Measurements from ENCODE around the gene ZDHHC20.

The ZDHHC20 gene

DNA sequence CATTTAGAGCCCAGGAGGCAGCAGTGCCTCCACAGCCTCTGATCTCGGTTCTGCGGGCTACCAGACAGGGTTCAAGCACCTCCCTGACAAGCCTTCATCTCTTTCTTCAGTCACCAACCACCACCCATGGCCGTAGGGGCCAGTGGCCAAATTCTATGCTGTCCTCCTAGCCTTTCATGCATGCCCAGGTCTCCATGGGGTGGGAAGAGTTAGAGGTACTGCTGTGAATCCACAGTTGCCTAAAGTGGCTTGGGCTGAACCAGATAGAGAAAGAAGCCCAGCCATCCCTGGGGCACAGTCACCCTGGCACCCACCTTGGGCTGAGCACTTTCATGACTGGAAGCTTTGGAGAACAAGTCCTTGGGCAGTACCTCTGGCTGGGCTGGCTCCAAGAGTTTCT, 97.4 kb downstream of the ZDHHC20 start:
- DNase-seq (ENCODE audit: low read depth): no peak

DNA sequence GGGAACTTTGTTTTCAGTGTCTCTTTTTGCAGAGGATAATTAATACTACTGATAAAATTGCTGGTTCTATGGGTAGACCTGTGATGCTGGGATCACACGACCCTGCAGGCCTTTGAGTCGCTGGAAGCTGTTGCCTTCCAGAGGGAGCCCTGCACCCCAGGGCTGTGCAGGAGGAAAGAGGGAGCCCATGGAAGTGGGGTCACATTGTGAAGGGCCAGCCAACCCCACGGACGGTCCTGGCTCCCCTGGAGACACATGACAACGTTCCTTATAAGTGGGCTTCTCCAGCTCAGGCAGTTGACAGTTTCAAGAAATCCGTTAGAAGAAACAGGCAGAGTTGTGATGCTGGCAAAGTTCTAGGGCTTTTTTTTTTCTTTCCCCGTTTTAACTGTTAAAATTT, 98.0 kb downstream of the ZDHHC20 start:
- no peak for DNase-seq (ENCODE audit: low read depth)

DNA sequence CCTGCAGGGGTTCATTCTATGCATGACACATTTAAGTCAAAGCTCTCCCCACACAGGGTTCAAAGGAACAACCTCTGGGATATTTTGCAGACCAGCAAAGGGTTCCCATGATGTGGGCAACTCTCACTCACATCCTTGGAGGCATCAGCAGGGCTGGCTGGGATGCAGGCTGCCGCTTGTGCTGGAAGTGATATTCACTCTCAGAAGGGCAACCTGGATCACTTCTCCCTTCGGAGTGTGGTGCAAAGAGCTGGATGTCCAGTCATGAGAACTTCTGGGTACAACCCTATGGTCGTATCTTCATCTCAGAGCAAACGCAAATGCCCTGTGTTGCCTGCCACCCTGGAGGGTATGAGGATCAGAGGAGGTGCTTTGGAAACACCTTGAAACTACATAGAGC, 98.6 kb downstream of the ZDHHC20 start:
- no peak for DNase-seq (ENCODE audit: low read depth)

DNA sequence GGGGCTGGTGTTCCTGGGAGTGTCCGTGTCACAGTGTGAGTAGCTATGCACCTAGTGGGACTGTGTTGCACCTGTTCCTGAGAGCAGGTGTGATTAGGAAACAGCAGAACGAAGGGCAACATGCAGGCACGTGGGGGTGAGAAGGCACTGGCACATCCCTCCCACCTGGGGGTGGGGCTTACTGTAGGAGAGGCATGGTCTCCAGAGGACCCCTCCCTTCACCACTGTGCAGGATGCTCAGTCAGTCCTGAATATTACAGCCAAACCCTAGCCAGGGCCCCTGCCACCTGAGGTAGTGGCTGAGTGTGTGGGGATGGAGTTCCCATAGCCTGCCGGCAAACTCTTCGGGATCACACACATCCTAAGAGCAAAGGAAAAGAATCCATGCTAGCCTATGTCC, 99.2 kb downstream of the ZDHHC20 start:
- no peak for DNase-seq (ENCODE audit: low read depth)

DNA sequence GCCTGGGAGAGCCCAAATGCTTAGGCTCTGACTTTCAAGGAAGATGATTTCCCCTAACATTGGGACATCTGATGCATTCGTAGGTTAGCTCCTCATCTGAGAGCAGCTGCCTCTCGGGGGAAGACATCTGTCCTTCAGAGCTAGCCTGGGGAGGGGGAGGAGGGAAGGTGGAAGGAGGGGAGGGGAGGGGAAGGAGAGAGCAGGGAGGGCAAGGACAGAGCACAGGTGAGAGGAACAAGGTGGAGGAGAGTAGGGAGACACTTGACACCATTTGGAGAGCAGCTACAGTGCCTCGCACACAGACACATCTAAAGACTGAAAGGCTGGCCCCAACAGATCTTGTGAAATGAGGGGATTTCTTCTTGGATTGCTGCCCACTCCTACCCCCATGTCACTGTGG, 103.8 kb downstream of the ZDHHC20 start:
- no peak for DNase-seq (ENCODE audit: low read depth)

DNA sequence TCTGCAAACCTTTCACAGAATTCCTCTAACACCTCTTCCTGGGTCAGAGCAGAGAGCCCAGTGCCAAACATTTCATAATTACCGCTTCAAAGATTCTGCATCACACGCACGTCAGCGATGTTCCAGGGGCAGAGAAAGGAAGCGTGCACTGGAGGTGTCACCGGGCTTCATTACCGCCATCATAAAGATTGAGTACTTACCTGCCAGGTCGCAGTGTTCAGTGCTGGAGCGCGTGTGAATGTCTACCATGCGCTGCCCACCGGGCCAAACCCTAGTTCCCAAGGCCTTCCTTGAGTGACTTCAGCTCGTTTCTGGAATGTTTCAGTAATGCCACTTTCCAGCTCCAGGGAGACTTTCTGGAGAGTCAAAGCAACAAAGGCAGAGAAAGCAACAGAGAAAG, 104.4 kb downstream of the ZDHHC20 start:
- no peak for DNase-seq (ENCODE audit: low read depth)

DNA sequence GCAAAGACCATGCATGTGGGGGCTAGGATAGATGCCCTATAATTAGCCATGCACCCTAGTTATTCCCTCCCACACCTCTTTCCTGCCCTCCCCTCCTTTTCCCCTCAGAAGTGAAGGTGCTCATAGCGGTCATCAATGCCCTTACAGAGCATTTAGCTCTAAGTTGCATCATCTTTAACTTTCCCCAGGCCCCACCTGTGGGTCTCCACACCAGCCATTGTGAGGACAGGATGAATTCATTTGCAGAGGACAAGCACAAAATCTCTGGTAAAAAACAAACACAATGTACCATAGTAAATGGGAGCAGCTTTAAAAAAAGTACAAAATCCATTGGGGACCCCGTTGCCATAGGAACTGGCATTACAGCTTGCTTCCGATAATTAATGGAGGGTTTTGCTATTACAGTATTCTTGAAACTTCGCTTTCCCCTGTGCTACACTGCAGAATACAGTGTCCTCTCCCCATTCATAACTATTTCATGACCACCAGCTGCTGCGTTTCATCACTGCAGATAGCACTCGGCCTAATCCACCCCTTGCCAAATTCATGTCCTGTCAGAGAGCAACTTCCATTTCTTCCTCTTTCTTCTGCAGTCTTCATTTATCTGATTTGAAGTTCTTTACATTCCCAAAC, 110.5 kb downstream of the ZDHHC20 start:
- no peak for DNase-seq (ENCODE audit: low read depth)

DNA sequence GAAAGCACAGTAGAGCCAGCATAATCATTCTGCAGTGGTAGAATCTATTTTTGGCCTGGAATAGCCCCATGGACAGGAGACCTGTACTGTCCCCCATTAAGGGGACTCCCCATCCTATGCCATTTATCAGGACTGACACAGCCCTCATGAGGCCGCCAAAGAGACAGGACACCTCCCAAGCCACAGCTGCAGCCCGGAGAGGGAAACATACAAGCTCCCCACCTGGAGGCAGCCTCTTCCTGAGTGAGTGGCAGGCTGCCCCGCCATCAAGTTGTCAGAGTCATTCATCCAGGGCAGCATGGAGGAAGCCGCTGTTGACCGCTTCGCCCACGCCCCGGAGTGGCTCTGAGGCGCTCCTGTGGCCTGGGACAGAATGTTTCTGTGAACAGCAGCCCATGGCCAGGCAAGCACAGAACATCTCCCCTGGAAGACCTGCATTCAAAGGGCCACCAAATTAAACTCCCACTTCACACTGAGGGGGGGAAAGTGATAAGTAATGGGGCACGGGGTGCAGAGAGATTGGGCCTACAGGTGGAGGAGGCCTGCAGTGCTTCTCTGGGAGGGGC, 111.3 kb downstream of the ZDHHC20 start:
- no peak for DNase-seq (ENCODE audit: low read depth)

DNA sequence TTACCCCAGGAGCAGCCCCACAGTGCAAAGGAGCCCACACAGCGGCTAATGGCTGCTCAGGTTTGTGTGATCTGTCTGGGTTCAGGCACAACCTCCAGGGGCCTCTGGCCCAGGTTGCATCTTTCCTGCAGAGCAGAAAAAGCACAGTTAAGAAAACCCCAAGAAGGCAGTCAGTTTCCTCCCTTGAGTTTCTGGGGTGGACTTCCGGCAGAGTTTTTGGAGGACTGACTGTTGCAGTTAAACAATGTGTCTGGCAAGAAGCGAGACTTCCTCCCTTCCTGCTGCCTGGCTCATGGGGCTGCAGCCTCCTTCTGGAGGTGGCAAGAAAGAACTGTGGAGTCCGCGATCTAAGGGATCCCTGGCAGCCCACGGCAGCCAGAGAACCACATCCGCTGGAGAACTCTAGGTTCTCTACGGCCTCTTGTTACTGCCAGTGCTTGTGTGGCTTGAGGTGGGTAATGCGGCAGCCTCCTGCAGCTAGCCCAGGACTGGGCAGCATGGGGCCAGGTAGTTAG, 114.4 kb downstream of the ZDHHC20 start:
- DNase-seq (ENCODE audit: low read depth): no peak

DNA sequence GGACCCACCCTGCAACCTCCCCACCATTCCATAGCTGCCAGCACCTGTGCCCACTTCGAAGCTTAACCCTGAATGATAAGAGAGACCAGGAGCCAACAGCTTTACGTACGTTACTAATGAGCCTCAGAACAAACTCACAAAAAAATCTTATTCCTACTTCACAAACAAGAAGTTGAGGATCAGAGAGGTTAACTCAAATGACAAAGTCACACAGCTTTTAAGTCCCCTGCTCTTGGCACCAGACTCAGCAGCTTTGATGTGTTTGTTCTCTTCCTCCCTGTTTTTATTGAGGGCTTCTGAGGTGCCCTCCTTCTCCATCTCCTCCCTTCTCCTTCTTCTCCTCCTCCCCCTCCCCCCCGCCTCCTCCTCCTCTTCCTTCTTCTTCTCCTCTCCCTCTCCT, 115.4 kb downstream of the ZDHHC20 start:
- no peak for DNase-seq (ENCODE audit: low read depth)

DNA sequence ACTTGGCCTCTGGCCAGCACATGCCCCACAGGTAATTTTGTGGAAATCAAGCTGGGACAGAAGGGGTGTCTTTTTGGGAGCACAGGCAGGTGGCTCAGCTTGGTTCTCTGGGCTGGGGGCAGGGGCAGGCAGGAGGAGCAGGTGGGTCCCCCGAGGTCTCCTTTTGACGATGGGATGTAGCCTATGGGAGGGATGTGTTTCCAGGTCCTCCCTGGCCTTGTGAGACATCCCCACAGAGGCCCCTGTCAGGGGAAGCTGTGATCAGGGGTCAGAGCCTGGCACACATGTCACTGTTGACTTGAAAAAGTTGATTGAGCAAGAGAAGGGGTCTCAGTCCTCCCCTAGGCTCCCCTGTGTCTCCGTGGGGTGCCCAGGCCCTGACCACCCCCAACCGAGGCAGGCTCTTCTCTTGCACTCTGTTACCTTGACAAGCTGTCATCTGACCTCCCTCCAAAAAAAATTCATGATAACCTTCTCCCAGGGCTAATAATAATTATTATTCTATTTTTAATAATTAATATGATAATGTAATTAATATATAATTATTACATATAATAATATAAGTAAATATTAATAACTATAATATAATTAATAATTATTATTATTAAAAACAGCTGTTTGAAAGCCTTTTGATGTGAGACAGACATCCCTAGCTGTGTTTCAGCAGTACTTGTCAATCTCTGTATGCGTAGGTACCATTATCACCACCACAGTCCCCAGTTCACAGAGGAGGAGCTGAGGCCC, 116.2 kb downstream of the ZDHHC20 start:
- no peak for DNase-seq (ENCODE audit: low read depth)

DNA sequence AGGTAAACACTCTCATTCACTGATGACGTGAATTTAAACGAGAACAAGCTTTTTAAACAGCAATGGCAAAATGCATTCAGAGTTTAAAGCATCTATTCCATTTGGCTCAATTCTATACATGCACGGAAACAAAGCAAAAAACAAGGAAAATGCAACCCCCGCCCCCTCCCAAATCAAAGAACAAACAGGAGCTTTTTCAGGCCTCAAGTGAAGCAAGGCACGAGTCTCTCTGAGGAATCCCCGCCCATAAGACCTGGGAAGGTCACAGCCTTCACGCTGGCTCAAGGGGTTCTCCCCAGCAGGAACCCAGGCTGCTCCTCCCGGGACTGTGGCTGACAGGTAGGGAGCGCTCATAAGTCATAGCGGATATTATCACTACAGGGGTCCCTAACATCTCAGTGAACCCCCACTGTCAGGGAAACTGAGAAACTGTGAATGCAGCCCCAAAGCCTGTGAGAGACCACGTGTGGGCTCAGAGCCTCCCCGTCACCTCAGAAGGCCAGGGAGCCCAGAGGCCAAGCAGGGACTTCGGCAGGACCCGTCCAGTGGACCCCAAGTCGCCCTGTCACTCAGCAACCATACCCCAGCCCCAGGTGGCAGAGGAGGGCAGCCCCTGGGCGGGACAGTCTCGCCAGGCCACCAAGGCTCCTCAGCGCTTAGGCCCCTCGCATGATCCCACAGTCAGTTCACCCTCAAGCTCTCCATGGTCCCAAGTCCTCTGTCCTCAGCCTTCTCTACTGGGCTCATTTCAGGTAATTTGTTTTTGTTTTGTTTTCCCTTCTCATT, 117.3 kb downstream of the ZDHHC20 start:
- DNase-seq (ENCODE audit: low read depth): no peak

DNA sequence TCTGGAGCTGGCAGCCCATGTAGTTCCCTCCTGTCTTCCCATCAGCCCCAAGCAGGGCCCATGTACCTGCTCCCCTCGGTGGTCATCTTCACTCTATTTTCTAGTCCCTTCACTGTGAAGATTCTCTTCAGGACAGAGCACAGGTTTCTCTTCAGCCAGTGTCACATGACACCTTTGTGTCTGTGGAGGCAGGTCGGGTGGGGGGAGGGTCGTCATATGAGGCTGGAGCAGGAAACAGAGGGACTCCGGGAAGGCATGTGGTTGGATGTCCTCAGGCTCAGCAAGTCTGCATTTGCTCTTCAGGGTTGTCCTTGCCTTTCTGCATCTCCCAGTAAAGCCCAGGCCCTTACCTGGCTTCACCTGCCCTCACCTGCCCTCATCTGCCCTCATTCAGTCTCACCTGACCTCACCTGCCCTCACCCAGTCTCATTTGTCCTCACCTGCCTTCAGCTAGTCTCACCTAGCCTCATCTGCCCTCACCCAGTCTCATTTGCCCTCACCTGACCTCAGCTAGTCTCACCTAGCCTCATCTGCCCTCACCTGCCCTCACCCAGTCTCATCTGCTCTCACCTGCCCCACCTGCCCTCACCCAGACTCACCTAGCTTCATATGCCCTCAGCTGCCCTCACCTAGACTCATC, 120.3 kb downstream of the ZDHHC20 start:
- DNase-seq (ENCODE audit: low read depth): no peak

DNA sequence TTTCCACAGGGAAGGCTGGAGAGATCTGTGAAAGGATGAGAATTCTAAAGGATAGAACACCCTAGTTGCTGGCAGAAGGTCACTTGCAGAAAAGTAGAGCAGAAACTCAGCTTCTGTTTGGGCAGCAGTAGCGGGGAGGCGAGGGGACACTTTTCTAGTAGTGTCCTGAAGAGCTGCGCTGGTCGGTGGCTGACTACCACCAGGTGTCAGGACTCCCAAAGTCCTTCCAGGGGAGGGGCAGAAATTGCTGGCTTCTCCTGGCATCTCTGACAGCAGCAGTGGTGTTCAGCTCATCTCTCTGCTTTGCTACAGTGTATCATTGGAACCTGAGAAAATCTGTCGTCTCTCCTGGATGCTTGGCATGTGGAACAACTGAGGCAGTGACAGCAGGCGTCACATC, 120.9 kb downstream of the ZDHHC20 start:
- no peak for DNase-seq (ENCODE audit: low read depth)

DNA sequence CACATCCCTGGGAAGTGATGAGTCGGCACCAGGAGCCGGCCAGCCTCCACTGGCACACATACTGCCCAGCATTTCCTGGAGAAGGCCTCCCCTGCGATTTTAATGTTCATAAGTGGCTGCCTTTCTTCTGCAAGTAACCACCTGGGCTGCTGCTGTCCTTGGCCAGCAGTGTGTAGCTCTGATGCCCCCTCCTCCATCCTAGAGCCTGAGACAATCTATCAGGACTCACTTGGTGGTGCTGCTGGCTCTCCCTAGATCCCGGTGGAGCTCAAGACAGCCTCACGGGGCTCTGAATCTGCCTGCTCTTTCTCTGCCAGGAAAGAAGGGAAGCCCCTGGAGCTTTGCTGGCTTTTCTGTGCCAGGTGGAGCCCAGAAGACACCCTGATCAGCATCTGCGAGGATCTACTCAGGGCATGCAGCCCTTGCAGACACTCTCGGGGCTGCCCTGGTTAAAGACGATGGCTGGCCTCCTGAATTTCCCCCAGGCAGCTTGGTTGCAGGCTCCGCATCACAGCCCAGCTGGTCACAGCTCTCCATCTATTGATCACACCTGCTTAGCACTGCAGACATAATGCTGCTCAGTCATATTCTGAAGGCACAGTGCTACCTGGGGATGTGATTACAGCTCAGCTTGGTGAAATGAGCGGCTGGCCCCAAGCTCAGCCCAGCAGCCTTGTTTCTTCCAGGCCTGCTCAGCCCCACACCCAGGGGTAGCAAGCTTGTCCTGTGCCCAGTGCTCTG, 122.3 kb downstream of the ZDHHC20 start:
- no peak for DNase-seq (ENCODE audit: low read depth)

DNA sequence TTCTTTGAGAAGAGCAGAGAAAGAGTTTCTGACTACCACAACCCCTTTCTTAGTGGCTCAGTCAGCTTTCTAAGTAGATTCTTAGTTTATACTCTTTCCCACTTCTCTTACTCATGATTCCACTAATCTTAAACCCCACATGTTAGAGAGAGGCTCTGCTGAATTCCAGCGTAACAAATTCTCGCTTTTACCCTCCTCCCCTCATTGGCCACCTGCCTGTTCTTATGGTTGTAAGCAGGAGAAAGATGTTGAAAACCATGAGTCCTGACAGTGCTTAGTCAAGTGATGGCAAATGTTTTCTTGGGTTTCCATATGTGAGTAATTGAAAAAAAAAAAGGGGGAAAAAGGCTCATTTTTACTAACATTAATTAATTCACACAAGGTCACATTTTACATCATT, 125.9 kb downstream of the ZDHHC20 start:
- no peak for DNase-seq (ENCODE audit: low read depth)

DNA sequence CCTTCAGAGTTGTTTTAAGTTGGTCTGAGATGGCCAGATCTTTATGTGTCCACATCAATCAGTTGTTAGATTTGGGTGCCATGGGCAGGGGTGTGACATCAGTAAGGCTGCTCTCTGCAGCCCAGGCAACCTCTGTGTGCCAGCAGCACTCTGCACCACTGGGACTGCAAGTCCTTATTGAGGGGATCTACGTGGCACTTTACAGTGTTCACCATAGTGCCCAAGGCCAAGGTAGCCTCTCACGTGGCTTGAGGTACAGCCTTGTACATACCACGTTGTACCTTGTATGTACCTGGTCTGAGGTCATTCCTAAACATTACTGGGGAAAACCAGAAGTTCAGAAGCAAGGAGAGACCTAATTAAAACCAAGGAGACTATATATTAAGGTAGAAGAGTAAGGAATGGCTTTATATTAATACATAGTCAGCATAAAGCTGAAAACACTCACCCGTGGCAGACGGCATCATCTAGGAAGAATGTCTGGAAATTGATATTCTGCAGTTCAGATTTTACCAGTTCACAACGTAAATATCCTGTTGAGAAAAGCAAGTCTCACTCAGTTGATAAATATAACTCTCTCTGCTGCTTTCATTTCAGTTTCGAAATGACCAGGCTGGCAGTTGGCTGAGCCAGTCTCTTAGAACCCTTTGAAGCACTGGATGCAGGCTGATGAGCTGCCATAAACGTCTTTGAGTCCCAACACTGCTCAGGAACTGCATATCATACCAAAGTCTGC, 128.8 kb downstream of the ZDHHC20 start:
- DNase-seq (ENCODE audit: low read depth): peak; percentile 33

DNA sequence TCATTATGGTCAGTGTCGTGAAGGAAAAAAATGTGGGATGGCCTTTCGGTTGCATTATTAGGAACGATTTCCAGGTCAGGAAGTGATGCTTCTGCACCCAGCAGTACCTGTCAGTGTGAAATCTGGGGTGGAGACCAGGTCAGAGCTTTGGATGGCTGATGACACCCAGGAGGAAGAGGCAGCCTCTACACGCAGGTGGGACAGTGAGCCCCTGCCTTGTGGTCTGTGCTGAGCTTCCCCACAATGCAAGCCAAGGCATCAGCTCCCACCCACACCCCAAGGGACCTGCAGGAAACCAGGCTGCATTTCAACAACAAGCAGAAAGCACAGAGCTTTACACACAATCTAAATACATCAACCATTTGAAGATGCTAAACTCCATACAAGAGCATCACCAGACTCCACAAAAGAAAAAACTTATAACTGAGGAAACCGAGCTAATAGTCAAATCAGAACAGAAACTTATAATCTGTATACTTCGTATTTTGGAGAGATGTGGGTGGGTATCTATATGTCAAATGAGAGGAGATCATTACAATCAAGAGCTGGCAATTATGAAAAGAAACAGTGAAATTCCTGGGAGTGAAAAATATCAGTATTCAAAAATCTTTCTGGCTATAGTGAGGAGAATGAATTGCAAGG, 130.1 kb downstream of the ZDHHC20 start:
- DNase-seq (ENCODE audit: low read depth): no peak

DNA sequence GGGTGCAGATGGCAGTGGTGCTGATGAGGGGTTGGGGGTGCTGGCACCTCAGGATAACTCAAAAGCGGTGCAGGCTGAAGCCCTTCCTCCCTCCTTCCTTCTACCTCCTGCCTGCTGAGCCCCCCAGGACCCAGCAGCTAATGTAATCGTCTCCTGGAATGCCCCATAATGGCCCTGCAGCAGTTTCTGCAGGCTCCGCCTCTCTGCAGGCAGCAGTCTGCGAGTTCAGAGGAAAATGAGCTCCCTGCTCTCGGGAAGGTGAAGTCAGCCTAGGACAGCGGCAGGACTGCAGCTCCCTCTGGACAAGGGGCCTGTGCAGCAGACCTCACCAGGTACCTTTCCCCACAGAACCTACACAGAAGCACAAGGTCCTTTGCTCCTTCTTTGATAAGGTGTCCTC, 130.9 kb downstream of the ZDHHC20 start:
- no peak for DNase-seq (ENCODE audit: low read depth)
